Peyer's patch (tissue), 4 donors: ENCODE data around the gene IGFN1. TPM values are rescaled to one million over a fixed set of nuclear protein-coding genes. Genes with fewer than 3 reads are reported as not detected.

Experiments used
- DNase-seq, 3 donors: peaks; one replicate each; pipeline ENCODE4 v3.0.0-alpha.2; 2017 to 2019
- H3K27ac ChIP-seq, 4 donors: fragments of 200-600 bp; sonication (generic); one replicate each; pipeline ENCODE4 v1.5.1; 2016 to 2019
- H3K27me3 ChIP-seq, 2 donors: fragments of 200-600 bp; sonication (generic); one replicate each; pipeline ENCODE4 v1.5.1; 2019
- H3K36me3 ChIP-seq, 3 donors: fragments of 200-600 bp; sonication (generic); one replicate each; pipeline ENCODE4 v1.5.1; 2016 to 2019
- H3K4me1 ChIP-seq, 4 donors: fragments of 200-600 bp; sonication (generic); one replicate each; pipeline ENCODE4 v1.5.1; 2016 to 2019
- H3K4me3 ChIP-seq, 4 donors: fragments of 200-600 bp; sonication (generic); 1 replicate in 3 of 4; 2 replicates in 1 of 4; pipeline ENCODE4 v1.5.1; 2016 to 2019; ENCODE audit warnings: mild to moderate bottlenecking in 1 of 4
- H3K9me3 ChIP-seq, 4 donors: fragments of 200-600 bp; sonication (generic); one replicate each; pipeline ENCODE4 v1.5.1; 2016 to 2019; ENCODE audit warnings: mild to moderate bottlenecking in 1 of 4
- POLR2A ChIP-seq, 2 donors: fragments of 450-650 bp; IDR thresholded peaks; one replicate each; pipeline ENCODE4 v1.5.1; 2017; ENCODE audit warnings: antibody characterized with exemption in 2 of 2, mild to moderate bottlenecking in 2 of 2, moderate library complexity in 2 of 2
- total RNA-seq, 4 donors: library from RNA; depleted of rRNA; stranded (reverse); fragments of >200 nt; gene quantifications; one replicate each; pipeline ENCODE4 v1.1.0, GENCODE V29; 2016
- TF ChIP-seq, protein P1 (sequence below), 6 experiments: fragments of 450-650 bp in 4 of 6; fragments of 200-600 bp in 2 of 6; sonication (generic) in 1 of 6; IDR thresholded peaks; one replicate each; pipeline ENCODE4 v1.5.1; 2017 to 2019; ENCODE audit warnings: antibody characterized with exemption in 6 of 6, mild to moderate bottlenecking in 3 of 6, moderate library complexity in 1 of 6

IGFN1 gene
- total RNA-seq, 4 donors from 2014 or later, result not detected

DNA sequence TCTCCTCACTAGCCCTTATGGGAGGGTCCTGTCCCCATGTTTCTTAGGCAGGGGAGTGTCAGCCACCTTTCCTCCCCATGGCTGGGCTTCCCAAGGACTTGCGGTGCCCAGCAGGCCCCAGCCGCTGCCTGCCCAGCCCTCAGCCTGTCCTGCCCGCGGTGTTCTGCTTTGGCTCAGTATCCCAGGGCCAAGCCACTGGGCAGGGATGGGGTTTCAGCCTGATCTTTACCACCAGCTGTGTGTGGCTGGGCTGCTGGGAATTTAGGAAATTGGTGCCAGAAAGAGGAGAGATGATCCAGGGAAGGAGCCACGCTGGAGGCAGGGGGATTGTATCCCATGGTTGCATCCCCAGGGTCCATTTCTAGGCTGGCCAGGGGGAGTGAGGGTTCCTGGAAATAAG, 6.9 kb upstream of the IGFN1 start:
- Histone ChIP-seq H3K36me3 (no peaks in the 10 kb centered on the region), H3K27ac (peak overlapping the region in 2 of 4 donors; percentile 27 to 34), H3K9me3 (no peaks in the 10 kb centered on the region), H3K27me3 (no peaks in the 10 kb centered on the region), H3K4me1 (peaks cover 0 to 16% (median 1%) of the 10 kb centered on the region in 4 donors), H3K4me3 (no peak overlapping the region)
- DNase-seq, result no peak
- no peak for TF ChIP-seq POLR2A (IDR thresholded peaks at IDR 0.05)
- TF ChIP-seq, protein P1, sequence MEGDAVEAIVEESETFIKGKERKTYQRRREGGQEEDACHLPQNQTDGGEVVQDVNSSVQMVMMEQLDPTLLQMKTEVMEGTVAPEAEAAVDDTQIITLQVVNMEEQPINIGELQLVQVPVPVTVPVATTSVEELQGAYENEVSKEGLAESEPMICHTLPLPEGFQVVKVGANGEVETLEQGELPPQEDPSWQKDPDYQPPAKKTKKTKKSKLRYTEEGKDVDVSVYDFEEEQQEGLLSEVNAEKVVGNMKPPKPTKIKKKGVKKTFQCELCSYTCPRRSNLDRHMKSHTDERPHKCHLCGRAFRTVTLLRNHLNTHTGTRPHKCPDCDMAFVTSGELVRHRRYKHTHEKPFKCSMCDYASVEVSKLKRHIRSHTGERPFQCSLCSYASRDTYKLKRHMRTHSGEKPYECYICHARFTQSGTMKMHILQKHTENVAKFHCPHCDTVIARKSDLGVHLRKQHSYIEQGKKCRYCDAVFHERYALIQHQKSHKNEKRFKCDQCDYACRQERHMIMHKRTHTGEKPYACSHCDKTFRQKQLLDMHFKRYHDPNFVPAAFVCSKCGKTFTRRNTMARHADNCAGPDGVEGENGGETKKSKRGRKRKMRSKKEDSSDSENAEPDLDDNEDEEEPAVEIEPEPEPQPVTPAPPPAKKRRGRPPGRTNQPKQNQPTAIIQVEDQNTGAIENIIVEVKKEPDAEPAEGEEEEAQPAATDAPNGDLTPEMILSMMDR (IDR thresholded peaks at IDR 0.05), result no peak

DNA sequence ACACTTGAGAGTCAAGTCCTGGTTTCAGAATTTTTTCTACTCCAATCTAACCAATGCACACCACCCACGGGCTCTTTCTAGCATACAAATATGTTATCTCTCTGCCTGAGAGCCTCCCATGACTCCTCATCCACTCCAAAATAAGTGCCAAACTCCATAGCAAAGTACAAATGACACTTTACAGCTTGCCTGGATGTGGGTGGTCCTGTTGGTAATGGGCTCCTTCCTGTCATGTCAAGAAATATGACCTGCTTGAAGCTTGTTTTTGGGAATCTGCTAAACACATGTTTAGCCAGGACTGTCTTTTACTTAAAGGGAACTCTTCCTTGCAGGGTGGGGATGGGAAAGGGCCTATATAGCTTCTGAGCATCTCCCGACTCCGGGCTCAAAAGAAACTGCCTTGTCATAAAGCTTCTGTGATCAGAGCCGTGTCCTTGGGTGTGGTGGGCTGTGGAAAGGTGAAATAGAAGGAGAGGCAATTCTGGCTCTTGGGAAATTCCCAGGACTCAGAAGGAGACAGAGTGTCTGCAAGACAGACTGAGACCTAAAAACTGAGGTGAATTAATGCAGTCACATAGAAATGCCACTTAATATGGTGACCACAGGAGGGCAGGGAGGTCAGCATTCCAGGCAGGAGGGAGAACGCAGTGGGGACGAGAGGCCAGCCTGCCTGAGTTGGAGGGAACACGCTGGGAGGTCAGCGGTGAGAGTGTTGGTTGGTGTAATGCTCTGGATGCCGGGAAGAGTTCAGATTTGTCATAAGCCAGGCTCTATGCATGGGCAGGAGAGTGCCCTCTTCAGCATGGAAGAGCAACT, 6.1 kb upstream of the IGFN1 start:
- peak in 1 of 3 donors; percentile 64 for DNase-seq
- Histone ChIP-seq H3K36me3 (no peaks in the 10 kb centered on the region), H3K9me3 (no peaks in the 10 kb centered on the region), H3K4me3 (no peak overlapping the region), H3K27me3 (no peaks in the 10 kb centered on the region), H3K4me1 (peaks cover 0 to 16% (median 1%) of the 10 kb centered on the region in 4 donors), H3K27ac (peak overlapping the region in 1 of 4 donors; percentile 34)
- TF ChIP-seq POLR2A (IDR thresholded peaks at IDR 0.05), result no peak
- TF ChIP-seq, protein P1 (IDR thresholded peaks at IDR 0.05), result peak in 4 of 6 experiments; percentile 36 to 79 (median 66)

DNA sequence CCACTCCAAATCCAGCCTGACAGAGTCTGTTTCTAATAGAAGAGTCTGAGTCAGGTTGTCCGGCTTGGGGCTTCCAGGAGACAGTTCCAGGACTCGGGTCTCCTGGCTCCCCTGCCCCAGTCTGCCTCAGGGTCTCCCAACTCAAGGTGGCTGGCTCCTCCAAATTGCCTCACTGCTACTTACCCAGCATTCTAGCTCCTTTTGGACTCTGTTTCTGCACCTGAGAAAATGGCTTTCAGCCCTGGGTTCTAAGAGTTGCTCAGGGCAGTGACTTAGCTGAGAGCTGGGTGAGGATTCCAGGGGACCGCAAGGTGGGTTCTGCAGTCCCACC, 5.5 kb upstream of the IGFN1 start:
- H3K36me3 ChIP-seq, result no peaks in the 10 kb centered on the region
- H3K9me3 ChIP-seq, result no peaks in the 10 kb centered on the region
- TF ChIP-seq, protein P1 (IDR thresholded peaks at IDR 0.05), result no peak
- no peak overlapping the region for H3K4me3 ChIP-seq
- no peak overlapping the region for H3K27ac ChIP-seq
- no peaks in the 10 kb centered on the region for H3K27me3 ChIP-seq
- H3K4me1 ChIP-seq, result peaks cover 0 to 16% (median 1%) of the 10 kb centered on the region in 4 donors
- no peak for DNase-seq

DNA sequence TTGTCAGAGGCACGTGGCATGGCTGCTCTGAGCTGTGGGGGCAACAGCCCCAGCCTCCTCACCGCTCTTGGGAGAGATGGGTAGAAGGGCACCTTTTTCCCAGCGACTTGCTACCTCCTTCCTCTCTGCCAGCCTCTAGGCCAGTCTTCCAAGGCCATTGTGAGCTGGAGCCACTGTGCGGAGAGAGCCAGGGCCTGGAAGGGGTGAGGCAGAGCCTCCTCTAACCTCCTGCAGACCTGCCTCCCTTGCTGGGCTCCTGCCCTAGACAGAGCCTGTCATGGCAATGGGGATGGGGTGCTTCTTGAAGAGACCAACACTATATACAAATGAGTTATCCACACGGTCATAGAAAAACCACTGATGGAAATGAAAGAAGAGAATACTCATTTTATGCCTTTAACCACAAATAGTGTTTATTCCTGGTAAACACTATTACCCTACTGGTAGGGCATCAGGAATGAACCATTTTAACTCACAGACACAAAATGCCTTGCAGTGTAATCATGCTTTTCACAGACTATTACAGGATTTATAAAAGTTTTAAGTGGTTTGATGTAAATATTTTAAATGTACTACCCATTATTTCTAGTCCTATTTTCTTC, 5.0 kb upstream of the IGFN1 start:
- H3K4me3 ChIP-seq, result no peak overlapping the region
- peaks cover 0 to 16% (median 1%) of the 10 kb centered on the region in 4 donors for H3K4me1 ChIP-seq
- no peaks in the 10 kb centered on the region for H3K36me3 ChIP-seq
- no peaks in the 10 kb centered on the region for H3K27me3 ChIP-seq
- no peaks in the 10 kb centered on the region for H3K9me3 ChIP-seq
- H3K27ac ChIP-seq, result no peak overlapping the region
- DNase-seq, result no peak
- no peak for TF ChIP-seq POLR2A (IDR thresholded peaks at IDR 0.05)
- TF ChIP-seq, protein P1 (IDR thresholded peaks at IDR 0.05), result no peak

DNA sequence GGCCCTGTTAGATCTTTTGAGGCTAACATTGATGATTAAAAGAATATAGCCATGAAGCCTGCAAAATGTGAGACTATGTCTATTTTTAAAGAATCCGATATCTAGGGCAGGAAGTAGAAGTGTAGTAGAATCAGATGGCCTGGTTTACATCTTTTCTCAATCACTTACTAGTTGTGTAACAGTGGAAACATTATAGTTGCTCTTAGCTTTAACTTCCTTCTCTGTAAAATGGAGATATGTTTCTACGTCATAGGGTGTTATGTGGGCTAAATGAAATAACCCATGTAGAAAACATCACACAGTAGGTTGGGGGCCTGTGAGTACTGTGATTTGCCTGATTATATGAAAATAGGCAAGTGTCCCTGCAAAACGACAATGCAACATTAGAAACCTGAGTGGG, 4.4 kb upstream of the IGFN1 start:
- TF ChIP-seq, protein P1 (IDR thresholded peaks at IDR 0.05), result no peak
- no peak for TF ChIP-seq POLR2A (IDR thresholded peaks at IDR 0.05)
- Histone ChIP-seq H3K9me3 (no peaks in the 10 kb centered on the region), H3K4me3 (no peak overlapping the region), H3K4me1 (peaks cover 0 to 16% (median 1%) of the 10 kb centered on the region in 4 donors), H3K27ac (no peak overlapping the region), H3K36me3 (no peaks in the 10 kb centered on the region), H3K27me3 (no peaks in the 10 kb centered on the region)
- DNase-seq, result no peak
